HepG2 (cell line): ENCODE results near the gene MAP2K2. TPM values are rescaled to one million over a fixed set of nuclear protein-coding genes. Genes with fewer than 3 reads are reported as not detected.
A peak's percentile ranks its signal among the peaks of the same experiment; 100 is the strongest.

Experiments
- ATAC-seq: fragments of 200-7000 bp; cut with Tn5 transposase; 3 replicates; pipeline ENCODE4 v1.9.1; 2020; ENCODE audit warnings: mild to moderate bottlenecking, moderate library complexity
- BruUV-seq: library from RNA; stranded (reverse); fragments of 400-500 nt; replicated peaks from 2 replicates; lab custom pipeline; 2021; lab: Mats Ljungman, UMichigan
- CTCF ChIA-PET: fragments of 300-600 bp; formaldehyde crosslinking; extraction: SDS; loops from one replicate; lab custom pipeline; 2021; ENCODE audit warnings: low total read pairs, inconsistent platforms, low intra/inter-chr PET ratio; lab: Yijun Ruan, JAX
- POLR2A ChIA-PET: fragments of 350-600 bp; sonication (Branson Sonifier 250); formaldehyde crosslinking; loops from one replicate; lab custom pipeline; 2020; ENCODE audit warnings: antibody characterized with exemption, inconsistent platforms; lab: Yijun Ruan, JAX
- DNase-seq: peaks from one replicate; pipeline ENCODE4 v3.0.0-alpha.2; 2015; ENCODE audit warnings: low spot score
- FAIRE-seq: peaks from 3 replicates; lab custom pipeline; 2011; peaks lifted over from hg19 to GRCh38; lab: Jason Lieb, UNC
- H2AFZ ChIP-seq: one replicate; pipeline ENCODE4 v1.6.1; 2011; ENCODE audit warnings: low read length, inconsistent platforms
- H3K27ac ChIP-seq: fragments of 300-600 bp; 3 replicates; pipeline ENCODE4 v1.8.0; 2011; ENCODE audit warnings: mixed run types, mild to moderate bottlenecking, mixed read lengths, low read length, inconsistent platforms; ENCODE audit not compliant: insufficient read depth; ENCODE audit errors: extremely low read length
- H3K27me3 ChIP-seq, 2 experiments: fragments of 200-600 bp in 1 of 2; 2 replicates in 1 of 2; 3 replicates in 1 of 2; pipeline versions ENCODE4 v1.6.0 to v1.8.0; 2011; ENCODE audit warnings: low read length in 2 of 2, mild to moderate bottlenecking in 2 of 2, moderate library complexity in 2 of 2, inconsistent platforms in 1 of 2; ENCODE audit not compliant: insufficient read depth in 2 of 2, control insufficient read depth in 1 of 2
- H3K36me3 ChIP-seq, 2 experiments: fragments of 200-600 bp in 1 of 2; replicated peaks in 1 of 2; 2 replicates in 1 of 2; 3 replicates in 1 of 2; pipeline versions ENCODE4 v1.5.1 to v1.8.0; 2011; ENCODE audit warnings: low read length in 2 of 2, inconsistent platforms in 1 of 2; ENCODE audit not compliant: insufficient read depth in 2 of 2, control insufficient read depth in 1 of 2
- H3K4me1 ChIP-seq: 2 replicates; pipeline ENCODE4 v1.5.1; 2012; ENCODE audit warnings: low read length, inconsistent platforms; ENCODE audit not compliant: insufficient read depth
- H3K4me2 ChIP-seq: 2 replicates; pipeline ENCODE4 v1.6.0; 2011; ENCODE audit warnings: low read depth, low read length, inconsistent platforms
- H3K4me3 ChIP-seq, 3 experiments: fragments of 200-600 bp in 1 of 3; sonication (generic), shearing (Covaris generic) in 1 of 3; replicated peaks in 1 of 3; 2 replicates each; pipeline ENCODE4 v1.5.1; 2011 to 2016; ENCODE audit warnings: low read length in 3 of 3, inconsistent platforms in 2 of 3, low read depth in 2 of 3, mild to moderate bottlenecking in 2 of 3, control low read depth in 1 of 3, mixed read lengths in 1 of 3; ENCODE audit not compliant: insufficient read depth in 1 of 3
- H3K79me2 ChIP-seq: one replicate; pipeline ENCODE4 v1.6.1; 2011; ENCODE audit warnings: low read length, inconsistent platforms; ENCODE audit not compliant: insufficient read depth
- H3K9ac ChIP-seq: 2 replicates; pipeline ENCODE4 v1.6.0; 2011; ENCODE audit warnings: mild to moderate bottlenecking, low read depth, low read length, inconsistent platforms; ENCODE audit not compliant: insufficient read depth
- H3K9me3 ChIP-seq: 2 replicates; pipeline ENCODE4 v1.5.1; 2012; ENCODE audit warnings: mild to moderate bottlenecking, low read length
- H4K20me1 ChIP-seq: 2 replicates; pipeline ENCODE4 v1.6.0; 2011; ENCODE audit warnings: inconsistent platforms, mild to moderate bottlenecking, low read length, moderate library complexity; ENCODE audit not compliant: insufficient read depth
- AGO2 ChIP-seq: fragments of 200-400 bp; formaldehyde crosslinking; optimal IDR thresholded peaks from 2 replicates; pipeline ENCODE3; 2017; ENCODE audit warnings: mild to moderate bottlenecking, low read depth, low read length, moderate library complexity
- KDM2A ChIP-seq: sonication (generic); formaldehyde crosslinking; IDR thresholded peaks from 2 replicates; pipeline ENCODE4 v1.4.0; 2020; ENCODE audit warnings: low read depth, missing genetic modification reagents, borderline replicate concordance
- SYNCRIP ChIP-seq: fragments of 200-400 bp; formaldehyde crosslinking; IDR thresholded peaks from 2 replicates; pipeline ENCODE4 v1.6.1; 2018; ENCODE audit warnings: mild to moderate bottlenecking, low read depth, low read length; ENCODE audit not compliant: insufficient read depth
- ZNF253 ChIP-seq: sonication (generic); formaldehyde crosslinking; IDR thresholded peaks from 2 replicates; pipeline ENCODE4 v1.8.0; 2022; ENCODE audit warnings: mild to moderate bottlenecking, missing genetic modification reagents, borderline replicate concordance
- WGBS: methylation state at CpG from one replicate; pipeline ENCODE4 v1.1.6; 2017; ENCODE audit warnings: low lambda C conversion rate; 5-methylcytosine and 5-hydroxymethylcytosine counted together
- in situ Hi-C: cut with HindIII; loops from 2 replicates; pipeline ENCODE4 v1.10.0; 2017; ENCODE audit warnings: low pct_unique_long_range_greater_than_20kb; ENCODE audit not compliant: extremely low pct_ligation_motif_present
- intact Hi-C: fragments of 100-400 bp; cut with micrococcal nuclease; formaldehyde crosslinking; loops from one replicate; pipeline ENCODE4 v1.10.0; 2022; ENCODE audit not compliant: unreplicated experiment
- polyA plus RNA-seq, 8 experiments: library from polyadenylated mRNA; depleted of rRNA in 3 of 8; stranded (reverse) in 7 of 8; unstranded in 1 of 8; fragments of >200 nt; fragmentation: Illumina TruSeq in 4 of 8; extraction: Trizol in 4 of 8; gene quantifications; 2 replicates each; pipeline versions ENCODE4 v1.2.1 to v1.2.3, GENCODE V29; 2011 to 2016; ENCODE audit warnings: low read depth in 4 of 8, missing spikeins in 1 of 8, mixed read lengths in 1 of 8; ENCODE audit not compliant: insufficient read depth in 1 of 8
- total RNA-seq, 5 experiments: library from RNA; depleted of rRNA; stranded (reverse); fragments of >200 nt; fragmentation: Illumina TruSeq; extraction: Trizol; gene quantifications; 2 replicates each; pipeline ENCODE4 v1.2.3, GENCODE V29; 2016; ENCODE audit warnings: low read depth in 1 of 5

MAP2K2 gene
- total and polyA plus RNA-seq, 2 of the 13 experiments (the other 11 are each of a cell fraction or from before 2014, with no cell fraction given), result 70.3 to 80.9 TPM

- Histone ChIP-seq H3K9me3 (no peaks in the 10 kb centered on the region), H3K36me3 (peaks cover 17 to 22% of the 10 kb centered on the region in 2 experiments), H4K20me1 (no peaks in the 10 kb centered on the region), H2AFZ (no peak overlapping the region), H3K4me2 (no peak overlapping the region), H3K4me1 (no peaks in the 10 kb centered on the region), H3K9ac (no peak overlapping the region), H3K27me3 (no peaks in the 10 kb centered on the region), H3K4me3 (no peak overlapping the region), H3K79me2 (no peaks in the 10 kb centered on the region), H3K27ac (no peak overlapping the region)
- TF ChIP-seq AGO2 (peak; percentile 61), SYNCRIP (no peak)
- intact Hi-C loops, result no loop called here
- WGBS, result 97% methylated on average over 12 of the region's 18 CpGs
- POLR2A ChIA-PET, result no interaction called here
- no TSS peak for BruUV-seq
- in situ Hi-C loops, result no loop called here
- ATAC-seq, result no peak
- no peak for DNase-seq
- CTCF ChIA-PET, result no interaction called here
- no peak for FAIRE-seq
These were observed 25.4 kb downstream of the MAP2K2 start for GRCh38 chr19:4098493-4098892.

GRCh38 chr19:4097501-4097900, 26.4 kb downstream of the MAP2K2 start:
- no TSS peak for BruUV-seq
- H4K20me1 ChIP-seq, result no peaks in the 10 kb centered on the region
- no peak for ATAC-seq
- no peaks in the 10 kb centered on the region for H3K79me2 ChIP-seq
- in situ Hi-C loops, result no loop called here
- ChIA-PET CTCF (no interaction called here), POLR2A (no interaction called here)
- DNase-seq, result no peak
- no peak overlapping the region for H3K4me3 ChIP-seq
- no peak for FAIRE-seq
- no peak overlapping the region for H3K4me2 ChIP-seq
- no peaks in the 10 kb centered on the region for H3K27me3 ChIP-seq
- no peak overlapping the region for H3K9ac ChIP-seq
- no peaks in the 10 kb centered on the region for H3K4me1 ChIP-seq
- H3K9me3 ChIP-seq, result no peaks in the 10 kb centered on the region
- H3K36me3 ChIP-seq, result peaks cover 17 to 19% of the 10 kb centered on the region in 2 experiments
- H2AFZ ChIP-seq, result no peak overlapping the region
- WGBS, result 94% methylated on average over 8 of the region's 11 CpGs
- H3K27ac ChIP-seq, result no peak overlapping the region
- intact Hi-C loops, result no loop called here
- no peak for TF ChIP-seq ZNF253 (CRISPR knock-in tag)
- TF ChIP-seq AGO2, result peak; percentile 91
- 0 out of 2 replicates have a peak, but pooled peaks have one; percentile 11 for TF ChIP-seq KDM2A (CRISPR knock-in tag)
